ENCODE data around the gene KLHL26. TPM values are rescaled to one million over a fixed set of nuclear protein-coding genes. Genes with fewer than 3 reads are reported as not detected.
"Not testable (repeated sequence)": the region's sequence is repeated elsewhere in the genome, so short reads cannot be mapped to it uniquely, and the experiment has no call there.

Gene KLHL26
- total and polyA plus RNA-seq, 5 donors from 2014 or later = 1.8 to 16.7 (median 3.2) TPM

GRCh38 chr19:18672606-18673337 lies 35.9 kb downstream of the KLHL26 start:
- Mint-ChIP-seq H3K27me3 (no peaks in the 10 kb centered on the region), H3K36me3 (peaks cover 11% of the 10 kb centered on the region), H3K27ac (no peak overlapping the region), H3K4me1 (peaks cover 0 to 4% (median 2%) of the 10 kb centered on the region in 4 donors), H3K4me3 (no peak overlapping the region), H3K9me3 (no peaks in the 10 kb centered on the region)
- H3K9me3 ChIP-seq (ENCODE audit: control insufficient read depth in 2 of 2, low read length in 2 of 2) = no peaks in the 10 kb centered on the region
- no peaks in the 10 kb centered on the region for H3K27me3 ChIP-seq (ENCODE audit: control insufficient read depth, insufficient read depth, low read length)
- H3K4me1 ChIP-seq (ENCODE audit: control insufficient read depth, insufficient read depth, low read length, poor library complexity, severe bottlenecking) = no peaks in the 10 kb centered on the region
- no peak for ATAC-seq (ENCODE audit: low read depth in 2 of 2)
- H3K27ac ChIP-seq (ENCODE audit: insufficient read depth, low read length, poor library complexity, severe bottlenecking) = no peak overlapping the region
- H3K36me3 ChIP-seq (ENCODE audit: control insufficient read depth, insufficient read depth, low read length) = peaks cover 14% of the 10 kb centered on the region
- peak in 1 of 3 donors; percentile 18 for DNase-seq
- H3K4me3 ChIP-seq (ENCODE audit: low read depth, low read length) = no peak overlapping the region

DNA sequence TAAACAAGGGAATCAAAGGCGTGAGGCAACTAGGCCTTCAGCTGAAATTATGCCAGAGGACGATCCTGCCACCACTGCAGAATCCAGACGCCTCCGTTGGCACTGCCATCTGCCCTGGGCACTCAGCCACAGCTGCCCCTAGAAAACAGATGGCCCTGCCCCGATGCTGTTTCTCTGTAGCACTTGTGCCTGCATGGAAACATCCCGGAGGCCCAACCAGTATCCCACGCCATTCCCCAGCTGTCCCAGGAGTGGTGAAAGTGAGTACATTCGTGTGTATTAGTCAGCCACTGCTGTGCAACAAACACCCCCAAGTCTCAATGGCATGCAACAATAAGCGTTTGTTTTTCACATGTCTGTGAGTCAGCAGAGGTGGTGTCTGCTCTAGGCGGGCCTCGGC lies 37.8 kb downstream of the KLHL26 start:
- Mint-ChIP-seq H3K9me3 (no peaks in the 10 kb centered on the region), H3K4me3 (no peak overlapping the region), H3K4me1 (peaks cover 0 to 4% (median 2%) of the 10 kb centered on the region in 4 donors), H3K27me3 (no peaks in the 10 kb centered on the region), H3K27ac (no peak overlapping the region), H3K36me3 (peaks cover 7% of the 10 kb centered on the region)
- Histone ChIP-seq H3K4me1 (ENCODE audit: control insufficient read depth, insufficient read depth, low read length, poor library complexity, severe bottlenecking) (no peaks in the 10 kb centered on the region), H3K27ac (ENCODE audit: insufficient read depth, low read length, poor library complexity, severe bottlenecking) (no peak overlapping the region), H3K4me3 (ENCODE audit: low read depth, low read length) (no peak overlapping the region), H3K9me3 (ENCODE audit: control insufficient read depth in 2 of 2, low read length in 2 of 2) (no peaks in the 10 kb centered on the region), H3K27me3 (ENCODE audit: control insufficient read depth, insufficient read depth, low read length) (no peaks in the 10 kb centered on the region), H3K36me3 (ENCODE audit: control insufficient read depth, insufficient read depth, low read length) (peaks cover 2% of the 10 kb centered on the region)
- no peak for ATAC-seq (ENCODE audit: low read depth in 2 of 2)
- DNase-seq = no peak

GRCh38 chr19:18675779-18676178 lies 39.0 kb downstream of the KLHL26 start:
- Histone ChIP-seq H3K4me3 (ENCODE audit: low read depth, low read length) (no peak overlapping the region), H3K9me3 (ENCODE audit: control insufficient read depth in 2 of 2, low read length in 2 of 2) (no peaks in the 10 kb centered on the region), H3K36me3 (ENCODE audit: control insufficient read depth, insufficient read depth, low read length) (no peaks in the 10 kb centered on the region), H3K27ac (ENCODE audit: insufficient read depth, low read length, poor library complexity, severe bottlenecking) (no peak overlapping the region), H3K4me1 (ENCODE audit: control insufficient read depth, insufficient read depth, low read length, poor library complexity, severe bottlenecking) (no peaks in the 10 kb centered on the region), H3K27me3 (ENCODE audit: control insufficient read depth, insufficient read depth, low read length) (no peaks in the 10 kb centered on the region)
- Mint-ChIP-seq H3K27ac (no peak overlapping the region), H3K9me3 (no peaks in the 10 kb centered on the region), H3K36me3 (no peaks in the 10 kb centered on the region), H3K4me3 (no peak overlapping the region), H3K27me3 (no peaks in the 10 kb centered on the region), H3K4me1 (peaks cover 0 to 2% (median 0%) of the 10 kb centered on the region in 4 donors)
- DNase-seq (peak in 2 of 3 donors; percentile 17 to 32), ATAC-seq (ENCODE audit: low read depth in 2 of 2) (no peak)

- Histone ChIP-seq H3K4me1 (ENCODE audit: control insufficient read depth, insufficient read depth, low read length, poor library complexity, severe bottlenecking) (no peaks in the 10 kb centered on the region), H3K36me3 (ENCODE audit: control insufficient read depth, insufficient read depth, low read length) (no peaks in the 10 kb centered on the region), H3K9me3 (ENCODE audit: control insufficient read depth in 2 of 2, low read length in 2 of 2) (no peaks in the 10 kb centered on the region), H3K27me3 (ENCODE audit: control insufficient read depth, insufficient read depth, low read length) (no peaks in the 10 kb centered on the region), H3K27ac (ENCODE audit: insufficient read depth, low read length, poor library complexity, severe bottlenecking) (no peak overlapping the region), H3K4me3 (ENCODE audit: low read depth, low read length) (no peak overlapping the region)
- H3K27me3 Mint-ChIP-seq = no peaks in the 10 kb centered on the region
- DNase-seq (no peak), ATAC-seq (ENCODE audit: low read depth in 2 of 2) (no peak)
- H3K9me3 Mint-ChIP-seq = no peaks in the 10 kb centered on the region
- no peak overlapping the region for H3K4me3 Mint-ChIP-seq
- H3K4me1 Mint-ChIP-seq = peaks cover 0 to 2% (median 0%) of the 10 kb centered on the region in 4 donors
- H3K36me3 Mint-ChIP-seq = no peaks in the 10 kb centered on the region
- H3K27ac Mint-ChIP-seq = no peak overlapping the region
Measured at GRCh38 chr19:18676692-18677091, 39.9 kb downstream of the KLHL26 start.

DNA sequence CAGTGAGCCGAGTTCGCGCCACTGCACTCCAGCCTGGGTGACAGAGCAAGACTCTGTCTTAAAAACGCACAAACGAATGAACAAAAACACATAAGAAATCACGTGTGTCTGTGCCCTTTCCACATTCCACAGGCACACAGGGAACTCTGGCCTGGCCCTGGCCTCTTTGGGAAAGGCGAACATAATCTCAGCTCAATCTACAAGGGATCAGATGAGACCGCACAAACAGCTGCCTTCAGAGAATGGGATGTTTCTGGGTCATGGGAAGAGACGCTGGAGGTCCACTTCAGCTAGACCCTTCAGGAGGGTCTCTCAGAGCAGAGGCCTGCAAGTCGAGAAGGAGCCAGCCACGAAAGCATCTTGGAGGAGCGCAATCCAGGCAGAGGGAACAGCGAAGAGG lies 40.3 kb downstream of the KLHL26 start:
- Histone ChIP-seq H3K27me3 (ENCODE audit: control insufficient read depth, insufficient read depth, low read length) (no peaks in the 10 kb centered on the region), H3K36me3 (ENCODE audit: control insufficient read depth, insufficient read depth, low read length) (no peaks in the 10 kb centered on the region), H3K9me3 (ENCODE audit: control insufficient read depth in 2 of 2, low read length in 2 of 2) (no peaks in the 10 kb centered on the region), H3K4me1 (ENCODE audit: control insufficient read depth, insufficient read depth, low read length, poor library complexity, severe bottlenecking) (no peaks in the 10 kb centered on the region), H3K27ac (ENCODE audit: insufficient read depth, low read length, poor library complexity, severe bottlenecking) (no peak overlapping the region), H3K4me3 (ENCODE audit: low read depth, low read length) (no peak overlapping the region)
- ATAC-seq (ENCODE audit: low read depth in 2 of 2) = no peak
- DNase-seq = no peak
- peaks cover 0 to 5% (median 1%) of the 10 kb centered on the region in 4 donors for H3K4me1 Mint-ChIP-seq
- H3K27me3 Mint-ChIP-seq = no peaks in the 10 kb centered on the region
- no peaks in the 10 kb centered on the region for H3K9me3 Mint-ChIP-seq
- H3K36me3 Mint-ChIP-seq = no peaks in the 10 kb centered on the region
- no peak overlapping the region for H3K4me3 Mint-ChIP-seq
- H3K27ac Mint-ChIP-seq = no peak overlapping the region

DNA sequence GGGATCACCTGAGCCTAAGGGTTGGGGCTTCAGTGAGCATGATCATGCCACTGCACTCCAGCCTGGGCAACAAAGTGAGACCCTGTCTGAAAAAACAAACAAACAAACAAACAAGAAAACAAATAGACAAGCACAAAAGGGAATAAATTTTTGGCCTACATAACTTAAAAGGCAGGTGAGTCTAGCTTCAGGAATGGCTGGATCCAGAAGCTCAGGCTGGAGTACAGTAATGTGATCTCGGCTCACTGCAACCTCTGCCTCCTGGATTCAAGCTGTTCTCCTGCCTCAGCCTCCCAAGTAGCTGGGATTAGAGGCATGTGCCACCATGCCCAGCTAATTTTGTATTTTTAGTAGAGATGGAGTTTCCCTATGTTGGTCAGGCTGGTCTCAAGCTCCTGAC lies 43.3 kb downstream of the KLHL26 start:
- DNase-seq; ATAC-seq (ENCODE audit: low read depth in 2 of 2); H3K9me3 ChIP-seq (ENCODE audit: control insufficient read depth in 2 of 2, low read length in 2 of 2); H3K4me3 Mint-ChIP-seq; H3K4me3 ChIP-seq (ENCODE audit: low read depth, low read length); H3K27me3 ChIP-seq (ENCODE audit: control insufficient read depth, insufficient read depth, low read length); H3K27ac ChIP-seq (ENCODE audit: insufficient read depth, low read length, poor library complexity, severe bottlenecking); H3K36me3 ChIP-seq (ENCODE audit: control insufficient read depth, insufficient read depth, low read length); H3K36me3 Mint-ChIP-seq; H3K9me3 Mint-ChIP-seq; H3K27ac Mint-ChIP-seq; H3K27me3 Mint-ChIP-seq: not testable (repeated sequence)
- peaks cover 0 to 23% (median 7%) of the 10 kb centered on the region in 4 donors for H3K4me1 Mint-ChIP-seq
- H3K4me1 ChIP-seq (ENCODE audit: control insufficient read depth, insufficient read depth, low read length, poor library complexity, severe bottlenecking) = peaks cover 16% of the 10 kb centered on the region

DNA sequence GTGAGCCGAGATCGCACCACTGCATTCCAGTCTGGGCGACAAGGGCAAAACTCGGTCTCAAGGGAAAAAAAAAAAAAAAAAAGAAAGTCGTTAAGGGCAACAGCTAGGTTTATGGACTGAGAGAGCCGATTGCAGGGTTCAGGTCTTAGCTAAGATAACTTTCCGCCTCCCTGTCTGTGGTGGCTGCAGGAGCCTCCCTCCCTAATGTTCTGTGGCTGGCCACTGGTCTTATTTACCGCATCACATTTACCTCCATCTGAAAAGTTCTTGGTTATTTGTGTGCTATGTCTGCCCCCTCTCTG lies 45.9 kb downstream of the KLHL26 start:
- ATAC-seq (ENCODE audit: low read depth in 2 of 2) = no peak
- Mint-ChIP-seq H3K9me3 (no peaks in the 10 kb centered on the region), H3K4me1 (peaks cover 0 to 43% (median 16%) of the 10 kb centered on the region in 4 donors), H3K4me3 (peak overlapping the region; percentile 74 to 84 (median 80)), H3K27me3 (no peaks in the 10 kb centered on the region), H3K36me3 (peaks cover 7% of the 10 kb centered on the region), H3K27ac (peak overlapping the region; percentile 63 to 87 (median 71))
- peak overlapping the region; percentile 73 for H3K4me3 ChIP-seq (ENCODE audit: low read depth, low read length)
- H3K36me3 ChIP-seq (ENCODE audit: control insufficient read depth, insufficient read depth, low read length) = no peaks in the 10 kb centered on the region
- H3K9me3 ChIP-seq (ENCODE audit: control insufficient read depth in 2 of 2, low read length in 2 of 2) = no peaks in the 10 kb centered on the region
- H3K27me3 ChIP-seq (ENCODE audit: control insufficient read depth, insufficient read depth, low read length) = no peaks in the 10 kb centered on the region
- no peak overlapping the region for H3K27ac ChIP-seq (ENCODE audit: insufficient read depth, low read length, poor library complexity, severe bottlenecking)
- peaks cover 23% of the 10 kb centered on the region for H3K4me1 ChIP-seq (ENCODE audit: control insufficient read depth, insufficient read depth, low read length, poor library complexity, severe bottlenecking)
- no peak for DNase-seq

All from CD4-positive, CD25-positive, alpha-beta regulatory T cell (primary cell).